Karpas-422 (cell line): ENCODE data around the gene CLK3. TPM values are rescaled to one million over a fixed set of nuclear protein-coding genes. Genes with fewer than 3 reads are reported as not detected.
A peak's percentile ranks its signal among the peaks of the same experiment; 100 is the strongest.

Experiments used
- DNase-seq: peaks from one replicate; pipeline ENCODE4 v3.0.0-alpha.2; 2015
- H2AFZ ChIP-seq: fragments of 200-600 bp; sonication (generic); 2 replicates; pipeline ENCODE4 v1.6.1; 2014; ENCODE audit warnings: antibody characterized with exemption, low read length, mixed read lengths
- H3K27ac ChIP-seq: fragments of 200-600 bp; sonication (generic); 2 replicates; pipeline ENCODE4 v1.5.1; 2014; ENCODE audit warnings: mild to moderate bottlenecking, low read length, moderate library complexity
- H3K27me3 ChIP-seq: fragments of 200-600 bp; sonication (generic); 2 replicates; pipeline ENCODE4 v1.6.1; 2014; ENCODE audit warnings: low read length, mixed read lengths
- H3K36me3 ChIP-seq: fragments of 200-600 bp; sonication (generic); 2 replicates; pipeline ENCODE4 v1.6.1; 2014; ENCODE audit warnings: low read length, mixed read lengths; ENCODE audit not compliant: insufficient read depth
- H3K4me1 ChIP-seq: fragments of 200-600 bp; sonication (generic); 2 replicates; pipeline ENCODE4 v1.6.1; 2014; ENCODE audit warnings: mild to moderate bottlenecking, low read length, mixed read lengths
- H3K4me2 ChIP-seq: fragments of 200-600 bp; sonication (generic); 2 replicates; pipeline ENCODE4 v1.6.1; 2014; ENCODE audit warnings: low read length, low read depth, mild to moderate bottlenecking; ENCODE audit not compliant: poor library complexity, severe bottlenecking
- H3K4me3 ChIP-seq: fragments of 200-600 bp; sonication (generic); 2 replicates; pipeline ENCODE4 v1.5.1; 2014; ENCODE audit warnings: mild to moderate bottlenecking, antibody characterized with exemption, low read length, mixed read lengths
- H3K79me2 ChIP-seq: fragments of 200-600 bp; sonication (generic); 2 replicates; pipeline ENCODE4 v1.6.1; 2014; ENCODE audit warnings: mild to moderate bottlenecking, low read length, mixed read lengths
- H3K9ac ChIP-seq: fragments of 200-600 bp; sonication (generic); 2 replicates; pipeline ENCODE4 v1.6.0; 2014; ENCODE audit warnings: low read length
- H3K9me2 ChIP-seq: fragments of 200-600 bp; sonication (generic), shearing (Covaris generic); replicated peaks from 2 replicates; pipeline ENCODE4 v1.6.0; 2014; ENCODE audit warnings: mild to moderate bottlenecking, low read length, moderate library complexity; ENCODE audit not compliant: insufficient read depth
- H3K9me3 ChIP-seq: fragments of 300-700, 200-600 bp; sonication (generic); 2 replicates; pipeline ENCODE4 v1.6.1; 2014; ENCODE audit warnings: low read length, mixed read lengths
- H4K20me1 ChIP-seq: fragments of 200-600 bp; sonication (generic); 2 replicates; pipeline ENCODE4 v1.6.1; 2014; ENCODE audit warnings: mild to moderate bottlenecking, antibody characterized with exemption, low read length, low read depth; ENCODE audit not compliant: insufficient read depth
- total RNA-seq: library from RNA; depleted of rRNA; stranded (reverse); fragments of >200 nt; shearing (Covaris generic); gene quantifications from 2 replicates; pipeline ENCODE4 v1.2.3, GENCODE V29; 2014; ENCODE audit warnings: low replicate concordance

The CLK3 gene
- total RNA-seq, 1 experiment from 2014 or later: 114 TPM

GRCh38 chr15:74620636-74621545 lies 5.3 kb downstream of the CLK3 start:
- Histone ChIP-seq H3K79me2 (peaks cover 77% of the 10 kb centered on the region), H3K4me2 (no peak overlapping the region), H3K9me3 (no peaks in the 10 kb centered on the region), H3K36me3 (peaks cover 39% of the 10 kb centered on the region), H3K27me3 (no peaks in the 10 kb centered on the region), H3K27ac (no peak overlapping the region), H3K4me1 (peaks cover 17% of the 10 kb centered on the region), H3K9me2 (no peaks in the 10 kb centered on the region), H4K20me1 (peaks cover 64% of the 10 kb centered on the region), H3K4me3 (no peak overlapping the region), H3K9ac (peak overlapping the region; percentile 24; the same call in 1 of the 2 replicates), H2AFZ (no peak overlapping the region)
- DNase-seq: peak; percentile 92

- Histone ChIP-seq H3K4me3 (no peak overlapping the region), H3K36me3 (peaks cover 45% of the 10 kb centered on the region), H3K79me2 (peaks cover 70% of the 10 kb centered on the region), H3K4me2 (no peak overlapping the region), H3K27me3 (no peaks in the 10 kb centered on the region), H4K20me1 (peaks cover 63% of the 10 kb centered on the region), H3K9me3 (no peaks in the 10 kb centered on the region), H3K27ac (no peak overlapping the region), H2AFZ (no peak overlapping the region), H3K9me2 (no peaks in the 10 kb centered on the region), H3K9ac (no peak overlapping the region), H3K4me1 (peaks cover 24% of the 10 kb centered on the region)
- DNase-seq: no peak
Measured at GRCh38 chr15:74621546-74621920, 5.9 kb downstream of the CLK3 start.

GRCh38 chr15:74621936-74622335 lies 6.3 kb downstream of the CLK3 start:
- H3K9ac ChIP-seq: no peak overlapping the region
- peaks cover 60% of the 10 kb centered on the region for H4K20me1 ChIP-seq
- no peaks in the 10 kb centered on the region for H3K27me3 ChIP-seq
- no peaks in the 10 kb centered on the region for H3K9me2 ChIP-seq
- H3K79me2 ChIP-seq: peaks cover 66% of the 10 kb centered on the region
- H3K4me1 ChIP-seq: peaks cover 24% of the 10 kb centered on the region
- no peak overlapping the region for H3K4me3 ChIP-seq
- no peak overlapping the region for H3K4me2 ChIP-seq
- no peak overlapping the region for H3K27ac ChIP-seq
- no peaks in the 10 kb centered on the region for H3K9me3 ChIP-seq
- DNase-seq: no peak
- no peak overlapping the region for H2AFZ ChIP-seq
- H3K36me3 ChIP-seq: peaks cover 46% of the 10 kb centered on the region

GRCh38 chr15:74622758-74623157 lies 7.1 kb downstream of the CLK3 start:
- H3K4me2 ChIP-seq: no peak overlapping the region
- H3K79me2 ChIP-seq: peaks cover 58% of the 10 kb centered on the region
- no peaks in the 10 kb centered on the region for H3K9me3 ChIP-seq
- H3K9ac ChIP-seq: no peak overlapping the region
- H3K27ac ChIP-seq: no peak overlapping the region
- H3K4me3 ChIP-seq: no peak overlapping the region
- no peaks in the 10 kb centered on the region for H3K9me2 ChIP-seq
- H2AFZ ChIP-seq: no peak overlapping the region
- H3K4me1 ChIP-seq: peaks cover 22% of the 10 kb centered on the region
- H3K36me3 ChIP-seq: peaks cover 46% of the 10 kb centered on the region
- no peak for DNase-seq
- peaks cover 60% of the 10 kb centered on the region for H4K20me1 ChIP-seq
- no peaks in the 10 kb centered on the region for H3K27me3 ChIP-seq

GRCh38 chr15:74624020-74624602 lies 8.5 kb downstream of the CLK3 start:
- no peaks in the 10 kb centered on the region for H3K9me2 ChIP-seq
- H3K27ac ChIP-seq: no peak overlapping the region
- H3K4me1 ChIP-seq: peaks cover 22% of the 10 kb centered on the region
- no peak overlapping the region for H3K4me3 ChIP-seq
- no peak overlapping the region for H3K9ac ChIP-seq
- H3K4me2 ChIP-seq: no peak overlapping the region
- DNase-seq: no peak
- peaks cover 45% of the 10 kb centered on the region for H3K79me2 ChIP-seq
- peaks cover 49% of the 10 kb centered on the region for H3K36me3 ChIP-seq
- H3K9me3 ChIP-seq: no peaks in the 10 kb centered on the region
- no peak overlapping the region for H2AFZ ChIP-seq
- peaks cover 46% of the 10 kb centered on the region for H4K20me1 ChIP-seq
- no peaks in the 10 kb centered on the region for H3K27me3 ChIP-seq

GRCh38 chr15:74625693-74626092 lies 10.1 kb downstream of the CLK3 start:
- H3K79me2 ChIP-seq: peaks cover 29% of the 10 kb centered on the region
- H3K4me2 ChIP-seq: no peak overlapping the region
- H3K4me1 ChIP-seq: peaks cover 36% of the 10 kb centered on the region
- no peaks in the 10 kb centered on the region for H3K27me3 ChIP-seq
- no peaks in the 10 kb centered on the region for H3K9me2 ChIP-seq
- DNase-seq: no peak
- peaks cover 47% of the 10 kb centered on the region for H4K20me1 ChIP-seq
- no peak overlapping the region for H3K27ac ChIP-seq
- no peak overlapping the region for H3K9ac ChIP-seq
- H3K36me3 ChIP-seq: peaks cover 51% of the 10 kb centered on the region; the same call in 1 of the 2 replicates
- no peak overlapping the region for H2AFZ ChIP-seq
- no peaks in the 10 kb centered on the region for H3K9me3 ChIP-seq
- no peak overlapping the region for H3K4me3 ChIP-seq

- H3K27me3 ChIP-seq: no peaks in the 10 kb centered on the region
Measured at GRCh38 chr15:74626336-74626735, 10.7 kb downstream of the CLK3 start.

More at GRCh38 chr15:74626336-74626735, 10.7 kb downstream of the CLK3 start:
- Histone ChIP-seq H3K4me3 (no peak overlapping the region), H4K20me1 (peaks cover 42% of the 10 kb centered on the region), H3K9me2 (no peaks in the 10 kb centered on the region), H3K27ac (peak overlapping the region; percentile 48; the same call in 1 of the 2 replicates), H2AFZ (no peak overlapping the region), H3K79me2 (peaks cover 22% of the 10 kb centered on the region), H3K36me3 (peaks cover 48% of the 10 kb centered on the region; the same call in 1 of the 2 replicates), H3K4me1 (peaks cover 36% of the 10 kb centered on the region), H3K4me2 (no peak overlapping the region), H3K9me3 (no peaks in the 10 kb centered on the region), H3K9ac (peak overlapping the region; percentile 20; the same call in 1 of the 2 replicates)
- DNase-seq: no peak
